GM18505 (cell line): Measurements from ENCODE around the gene CCDC146.
"Not testable (repeated sequence)": the region's sequence is repeated elsewhere in the genome, so short reads cannot be mapped to it uniquely, and the experiment has no call there.

Experiments used
- ATAC-seq: cut with Tn5 transposase; IDR thresholded peaks from one replicate; pipeline ENCODE4 v1.9.1; 2021; ENCODE audit not compliant: unreplicated experiment
- POLR2A ChIP-seq: IDR thresholded peaks from 4 replicates; pipeline ENCODE4 v1.6.1; 2011; ENCODE audit warnings: borderline replicate concordance; ENCODE audit not compliant: insufficient read depth, insufficient read length; ENCODE audit errors: extremely low read depth

CCDC146 gene

GRCh38 chr7:77321300-77321699, 198.9 kb downstream of the CCDC146 start:
- no peak for TF ChIP-seq POLR2A
- ATAC-seq = no peak

GRCh38 chr7:77326131-77326530, 203.7 kb downstream of the CCDC146 start:
- no peak for TF ChIP-seq POLR2A

GRCh38 chr7:77327067-77327931, 204.9 kb downstream of the CCDC146 start:
- no peak for TF ChIP-seq POLR2A
- ATAC-seq = no peak

More at GRCh38 chr7:77326131-77326530, 203.7 kb downstream of the CCDC146 start:
- ATAC-seq = no peak

DNA sequence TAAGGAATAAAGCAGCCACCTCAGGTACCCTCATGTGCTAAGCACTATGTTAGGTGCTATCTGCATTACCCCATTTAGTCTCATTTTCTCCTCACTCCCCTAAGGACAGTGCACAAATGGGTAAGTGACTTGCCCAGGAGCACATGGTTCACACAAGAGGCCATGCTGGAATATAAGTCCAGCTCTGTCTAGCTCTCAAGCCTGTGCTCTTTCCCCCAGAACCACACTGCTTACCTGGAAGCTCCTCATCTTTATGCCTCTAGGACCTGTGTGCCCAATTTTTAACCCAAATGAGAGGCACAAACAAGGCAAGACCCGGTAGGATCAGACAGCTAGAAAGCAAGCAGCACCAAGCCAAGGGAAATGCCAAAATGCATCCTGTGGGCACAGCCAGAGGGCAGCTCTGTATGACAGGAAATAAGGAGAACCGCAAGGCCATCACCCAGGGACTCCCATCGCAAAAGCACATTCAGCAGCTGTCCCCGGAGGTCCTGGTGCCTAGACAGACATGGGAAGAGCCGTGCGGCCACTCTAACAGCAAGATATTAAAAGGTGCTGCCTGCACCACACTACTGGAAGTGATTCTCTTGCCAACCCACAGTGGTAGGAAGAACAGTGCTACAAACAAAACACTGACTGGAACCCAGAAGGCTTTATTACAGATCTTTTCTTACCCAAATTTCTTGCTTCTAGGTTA, 205.7 kb downstream of the CCDC146 start:
- no peak for TF ChIP-seq POLR2A
- ATAC-seq = no peak

DNA sequence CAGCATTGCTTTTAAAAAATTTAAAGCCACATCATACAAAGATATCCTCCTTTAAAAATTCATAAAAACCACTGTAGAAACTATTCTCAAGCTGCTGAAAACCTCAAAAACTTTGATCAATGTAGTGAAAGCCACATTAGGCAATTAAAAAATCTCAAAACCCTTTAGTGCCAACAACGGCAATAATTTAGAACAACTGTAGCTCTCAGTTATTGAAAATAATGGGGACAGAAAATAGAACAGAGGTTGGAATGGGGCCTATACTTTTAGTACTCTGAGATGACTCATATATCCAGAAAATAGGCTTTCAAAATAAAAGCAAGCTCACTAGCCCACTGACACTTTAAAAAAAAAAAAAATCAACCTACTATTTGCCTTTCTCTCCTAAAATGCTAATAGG, 206.3 kb downstream of the CCDC146 start:
- TF ChIP-seq POLR2A = no peak

DNA sequence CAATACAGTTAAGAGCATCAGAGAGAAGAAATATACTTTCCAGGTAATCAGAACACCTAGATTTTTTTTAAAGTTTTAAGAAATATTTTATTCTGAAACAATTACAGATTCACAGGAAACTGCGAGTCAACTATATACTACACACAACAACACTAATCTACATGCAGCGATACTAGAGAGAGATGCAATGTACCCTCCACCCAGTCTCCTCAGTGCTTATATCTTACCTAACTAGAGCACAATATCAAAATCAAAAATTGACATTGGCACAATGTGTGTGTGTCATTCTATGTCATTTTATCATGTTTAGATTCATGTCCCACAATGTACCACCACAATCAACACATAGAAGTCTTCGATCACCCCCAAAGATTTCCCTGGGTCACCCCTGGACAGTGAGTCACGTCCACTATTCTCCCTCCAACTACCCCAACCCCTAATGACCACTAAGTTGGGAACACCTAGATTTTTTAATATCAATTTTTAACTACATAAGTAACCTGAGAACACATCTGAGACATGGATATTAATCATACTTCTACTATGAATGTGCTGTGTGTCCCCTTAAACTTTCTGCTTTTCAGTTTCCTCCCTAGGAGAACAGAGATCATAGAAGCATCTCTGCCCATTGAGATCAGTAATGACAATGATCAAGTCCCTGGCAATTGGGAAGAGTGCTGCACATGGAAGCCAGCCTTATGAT, 207.2 kb downstream of the CCDC146 start:
- no peak for ATAC-seq
- no peak for TF ChIP-seq POLR2A

More for the DNA sequence above, 206.3 kb downstream of the CCDC146 start:
- no peak for ATAC-seq

GRCh38 chr7:77330169-77330882, 207.9 kb downstream of the CCDC146 start:
- TF ChIP-seq POLR2A = no peak
- ATAC-seq = peak; percentile 62

DNA sequence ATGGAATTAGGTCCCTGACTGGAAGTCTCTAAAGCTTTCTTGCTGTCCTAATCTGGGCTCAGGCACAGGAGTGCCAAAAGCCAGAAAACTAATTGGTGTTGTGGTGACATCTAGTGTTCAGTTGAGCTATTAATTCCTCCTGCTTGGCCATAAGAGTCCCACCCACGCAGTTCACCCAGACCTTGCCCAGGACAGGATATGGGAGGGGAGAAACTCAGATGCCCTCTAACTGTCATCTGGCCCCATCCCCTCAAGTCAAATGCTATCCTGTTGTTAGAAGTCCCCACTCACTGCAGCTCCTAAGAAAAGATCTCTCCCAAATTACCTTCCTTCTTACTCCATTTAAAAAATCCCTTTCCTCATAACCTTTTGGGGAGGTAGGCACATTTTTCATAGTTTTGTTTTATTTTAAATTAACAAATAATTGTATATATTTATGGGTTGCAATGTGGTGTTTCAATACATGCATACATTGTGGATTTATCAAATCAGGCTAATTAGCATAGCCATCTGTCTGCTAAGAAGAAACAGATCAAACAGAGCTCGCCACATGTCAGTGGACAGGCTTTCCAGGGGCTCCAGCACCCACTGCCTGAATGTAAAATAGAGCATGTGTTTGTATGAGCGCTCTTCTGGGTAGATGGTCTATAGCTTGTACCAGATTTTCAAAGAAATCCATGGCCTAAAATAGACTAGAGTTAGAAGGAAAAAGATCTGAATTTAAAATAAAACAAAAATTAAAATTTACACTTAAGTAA, 209.7 kb downstream of the CCDC146 start:
- peak; percentile 61 for ATAC-seq
- TF ChIP-seq POLR2A = no peak

DNA sequence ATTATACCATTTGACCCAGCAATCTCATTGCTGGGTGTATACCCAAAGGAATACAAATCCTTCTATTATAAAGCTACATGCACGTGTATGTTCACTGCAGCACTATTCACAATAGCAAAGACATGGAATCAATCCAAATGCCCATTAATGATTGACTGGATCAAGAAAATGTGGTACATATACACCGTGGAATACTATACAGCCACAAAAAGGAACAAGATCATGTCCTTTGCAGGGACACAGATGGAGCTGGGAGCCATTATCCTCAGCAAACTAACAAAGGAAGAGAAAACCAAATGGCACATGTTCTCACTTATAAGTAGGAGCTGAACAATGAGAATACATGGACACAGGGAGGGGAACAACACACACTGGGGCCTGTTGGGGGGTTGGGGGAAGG, 211.6 kb downstream of the CCDC146 start:
- ATAC-seq = not testable (repeated sequence)

DNA sequence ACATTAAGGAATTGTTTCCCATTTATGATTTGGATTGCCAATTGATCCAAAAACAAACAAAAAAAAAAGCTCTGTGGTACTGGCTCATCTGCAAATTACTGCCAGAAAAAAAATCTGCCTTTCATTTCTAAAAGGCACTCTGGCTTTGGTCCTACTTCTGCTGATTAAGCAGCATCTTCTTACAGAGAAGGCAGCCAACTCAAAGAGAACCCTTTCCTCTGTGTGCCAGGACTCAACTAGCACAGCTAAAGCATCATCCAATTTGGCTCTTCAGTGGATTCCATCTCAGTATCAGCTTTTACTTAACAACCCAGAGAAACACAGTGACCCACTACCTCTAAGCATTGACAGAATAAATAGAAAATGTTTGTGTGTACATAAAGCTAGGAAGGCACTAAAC, 213.2 kb downstream of the CCDC146 start:
- TF ChIP-seq POLR2A = no peak
- ATAC-seq = no peak

GRCh38 chr7:77337456-77337990, 215.1 kb downstream of the CCDC146 start:
- ATAC-seq = no peak
- no peak for TF ChIP-seq POLR2A

GRCh38 chr7:77338260-77338659, 215.8 kb downstream of the CCDC146 start:
- TF ChIP-seq POLR2A = no peak
- no peak for ATAC-seq
